DMS153 treated with DMSO at 0.1 percent for 48 hours (cell line): ENCODE data around the gene TNIP2.

Experiments used
- DNase-seq: peaks from one replicate; lab custom pipeline; 2025; ENCODE audit not compliant: unreplicated experiment; lab: John Stamatoyannopoulos, UW

TNIP2 gene, protein sequence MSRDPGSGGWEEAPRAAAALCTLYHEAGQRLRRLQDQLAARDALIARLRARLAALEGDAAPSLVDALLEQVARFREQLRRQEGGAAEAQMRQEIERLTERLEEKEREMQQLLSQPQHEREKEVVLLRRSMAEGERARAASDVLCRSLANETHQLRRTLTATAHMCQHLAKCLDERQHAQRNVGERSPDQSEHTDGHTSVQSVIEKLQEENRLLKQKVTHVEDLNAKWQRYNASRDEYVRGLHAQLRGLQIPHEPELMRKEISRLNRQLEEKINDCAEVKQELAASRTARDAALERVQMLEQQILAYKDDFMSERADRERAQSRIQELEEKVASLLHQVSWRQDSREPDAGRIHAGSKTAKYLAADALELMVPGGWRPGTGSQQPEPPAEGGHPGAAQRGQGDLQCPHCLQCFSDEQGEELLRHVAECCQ

DNA sequence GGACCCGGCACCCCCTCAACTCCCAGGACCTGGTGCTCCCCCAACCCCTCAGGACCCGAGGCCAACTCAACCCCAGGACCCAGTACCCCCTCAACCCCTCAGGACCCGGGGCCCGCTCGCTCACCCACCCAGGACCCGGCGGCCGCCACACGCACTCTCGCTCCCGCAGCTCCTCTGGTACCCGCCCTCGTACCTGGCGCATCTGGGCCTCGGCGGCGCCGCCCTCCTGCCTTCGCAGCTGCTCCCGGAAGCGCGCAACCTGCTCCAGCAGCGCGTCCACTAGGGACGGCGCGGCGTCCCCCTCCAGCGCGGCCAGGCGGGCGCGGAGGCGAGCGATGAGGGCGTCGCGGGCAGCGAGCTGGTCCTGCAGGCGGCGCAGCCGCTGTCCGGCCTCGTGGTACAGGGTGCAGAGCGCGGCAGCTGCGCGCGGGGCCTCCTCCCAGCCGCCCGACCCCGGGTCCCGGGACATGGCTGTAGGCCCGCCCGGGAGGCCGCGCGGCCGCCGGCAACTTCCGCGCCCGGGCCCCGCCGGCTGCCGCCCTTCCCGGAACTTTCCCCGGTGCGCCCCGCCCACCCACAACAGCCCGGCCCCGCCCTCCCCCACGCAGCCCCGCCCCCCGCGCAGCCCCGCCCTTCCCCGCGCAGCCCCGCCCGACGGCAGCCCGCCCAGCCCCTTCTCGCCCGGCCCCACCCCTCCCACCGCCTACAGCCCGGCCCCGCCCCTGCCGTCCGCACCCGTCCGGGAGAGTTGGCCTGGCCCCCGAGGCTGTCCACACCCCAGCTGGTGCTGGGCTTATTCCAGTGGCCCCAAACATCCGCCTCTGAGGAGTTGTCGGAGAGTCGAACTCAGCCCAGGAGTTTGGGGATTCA lies at the start of gene TNIP2:
TSS of gene TNIP2 (minus strand) at position 516 of the 870 bp plus-strand sequence. CDS start at position 469, 47 bp downstream.
- no peak for DNase-seq

- DNase-seq, result no peak
Measured at GRCh38 chr4:2804973-2805501, 48.9 kb upstream of the TNIP2 start.

- DNase-seq, result no peak
Measured at GRCh38 chr4:2804449-2804972, 48.4 kb upstream of the TNIP2 start.

DNA sequence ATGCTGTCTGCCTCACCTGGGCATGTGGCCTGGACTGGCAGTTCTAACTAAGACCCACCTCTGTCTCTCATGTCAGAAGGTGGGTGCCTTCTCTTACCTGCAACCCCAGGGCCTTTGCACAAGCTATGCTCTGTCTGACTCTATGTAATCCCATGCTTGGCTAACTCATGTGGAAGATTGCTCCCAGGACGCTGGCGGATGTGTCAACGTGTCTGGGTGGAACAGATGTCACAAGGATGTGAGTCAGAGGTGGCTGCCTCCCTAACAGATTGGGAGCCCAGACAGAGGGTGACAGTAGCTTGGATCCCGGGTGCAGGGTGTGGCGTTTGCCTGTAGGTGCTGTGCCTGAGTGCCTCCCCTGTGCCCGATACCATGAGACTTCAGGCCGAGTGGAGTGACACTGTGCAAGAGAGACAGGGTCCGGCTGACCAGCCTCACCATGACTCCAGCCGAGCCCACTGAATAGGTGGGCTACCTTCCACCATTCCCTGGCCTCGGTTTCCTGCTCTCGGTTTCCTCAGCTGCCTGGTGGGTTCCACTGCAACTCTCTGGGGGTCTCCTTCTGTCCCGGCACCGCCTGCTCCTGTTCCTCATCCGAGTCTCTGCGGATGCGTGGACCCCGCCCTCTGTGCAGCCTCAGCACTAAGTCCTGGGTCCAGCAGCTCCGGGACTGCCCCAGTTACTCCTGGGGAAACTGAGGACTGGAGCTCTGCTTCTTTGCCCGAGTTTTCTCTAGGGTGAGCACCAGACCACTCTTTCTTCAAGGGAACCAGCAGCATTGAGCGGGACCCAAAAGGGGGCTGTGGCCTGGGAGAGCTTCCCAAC lies 47.7 kb upstream of the TNIP2 start:
- no peak for DNase-seq

GRCh38 chr4:2802618-2803531 lies 46.7 kb upstream of the TNIP2 start:
- DNase-seq, result no peak

DNA sequence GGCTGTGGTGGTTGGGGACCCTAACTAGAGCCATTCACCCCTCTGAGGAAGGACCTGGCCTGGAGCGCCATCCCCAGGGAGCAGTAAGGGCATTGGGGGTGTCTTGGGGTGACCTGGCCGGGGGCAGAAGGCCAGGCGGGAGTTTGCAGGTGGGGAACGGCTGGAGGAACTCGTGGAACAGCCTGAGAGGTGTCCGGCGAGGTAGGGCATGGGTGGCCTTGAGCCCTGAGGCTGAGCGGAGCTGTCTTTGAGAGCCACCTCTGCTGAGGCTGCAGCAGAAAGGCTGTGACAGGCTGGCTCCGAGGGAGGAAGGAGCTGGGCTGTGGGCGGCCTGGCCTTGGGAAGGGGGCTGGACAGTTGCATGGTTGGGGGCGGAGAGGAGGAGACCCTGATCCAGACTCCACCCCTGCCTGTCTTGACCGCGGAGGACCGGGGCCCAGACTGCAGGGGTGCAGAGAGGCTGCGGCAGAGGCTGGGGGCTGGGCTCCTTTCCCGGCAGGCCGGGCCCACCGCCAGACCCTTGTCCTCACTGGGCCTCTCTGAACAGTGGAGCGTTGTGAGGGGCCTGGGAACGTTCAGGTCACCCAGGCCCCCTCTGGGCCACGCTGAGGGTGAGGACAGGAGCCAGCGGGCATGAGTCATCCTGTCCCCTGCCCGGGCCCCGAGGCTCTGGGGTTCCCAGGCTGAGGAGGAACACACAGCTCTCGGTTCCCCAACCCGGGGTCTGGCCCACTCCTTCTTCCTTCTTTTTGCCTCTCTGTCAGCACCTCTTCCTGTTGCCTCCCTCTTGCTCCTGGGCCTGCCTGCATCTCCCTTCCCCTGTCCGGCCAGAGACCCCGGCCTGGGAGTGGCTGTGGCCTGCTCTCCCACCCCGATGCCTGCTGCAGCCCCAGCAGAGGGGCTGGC lies 44.8 kb upstream of the TNIP2 start:
- no peak for DNase-seq

GRCh38 chr4:2799971-2800690 lies 44.0 kb upstream of the TNIP2 start:
- DNase-seq, result no peak

DNA sequence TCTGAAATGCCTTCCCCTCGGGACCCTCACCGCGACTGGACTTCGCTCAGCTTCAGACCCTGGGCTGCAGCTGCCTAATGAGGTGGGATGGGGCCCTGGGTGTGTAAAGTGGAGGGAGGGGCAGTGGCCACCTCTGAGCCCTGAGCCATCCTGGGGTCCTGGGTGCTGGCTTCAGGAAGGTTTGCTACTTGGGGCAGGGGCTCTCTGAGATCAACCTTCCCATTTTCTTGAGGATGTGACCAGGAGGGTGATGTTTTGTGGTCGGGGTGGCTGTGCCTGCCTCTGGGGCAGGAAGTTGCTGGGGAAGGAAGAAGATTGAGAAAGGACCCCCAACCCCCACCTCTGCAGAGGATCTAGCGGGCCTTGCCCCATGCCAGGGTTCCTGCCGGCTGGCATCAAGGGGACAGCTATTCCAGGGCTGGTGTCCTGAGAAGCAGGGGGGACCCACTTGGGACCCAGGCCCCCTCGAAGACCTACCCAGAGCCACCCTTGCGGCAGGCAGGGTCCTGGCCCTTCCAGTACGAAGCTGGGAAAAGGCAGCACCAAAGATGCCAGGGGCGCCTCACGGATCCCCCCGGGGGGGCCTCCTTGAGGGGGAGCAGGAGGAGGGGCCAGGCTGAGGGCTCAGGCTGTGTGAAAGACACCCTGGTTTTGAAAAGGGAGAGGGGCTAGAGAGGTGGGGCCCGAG lies 43.2 kb upstream of the TNIP2 start:
- no peak for DNase-seq

GRCh38 chr4:2798399-2799223 lies 42.5 kb upstream of the TNIP2 start:
- DNase-seq, result no peak

GRCh38 chr4:2797545-2798305 lies 41.6 kb upstream of the TNIP2 start:
- no peak for DNase-seq

- no peak for DNase-seq
Measured at GRCh38 chr4:2796849-2797544, 40.9 kb upstream of the TNIP2 start.

DNA sequence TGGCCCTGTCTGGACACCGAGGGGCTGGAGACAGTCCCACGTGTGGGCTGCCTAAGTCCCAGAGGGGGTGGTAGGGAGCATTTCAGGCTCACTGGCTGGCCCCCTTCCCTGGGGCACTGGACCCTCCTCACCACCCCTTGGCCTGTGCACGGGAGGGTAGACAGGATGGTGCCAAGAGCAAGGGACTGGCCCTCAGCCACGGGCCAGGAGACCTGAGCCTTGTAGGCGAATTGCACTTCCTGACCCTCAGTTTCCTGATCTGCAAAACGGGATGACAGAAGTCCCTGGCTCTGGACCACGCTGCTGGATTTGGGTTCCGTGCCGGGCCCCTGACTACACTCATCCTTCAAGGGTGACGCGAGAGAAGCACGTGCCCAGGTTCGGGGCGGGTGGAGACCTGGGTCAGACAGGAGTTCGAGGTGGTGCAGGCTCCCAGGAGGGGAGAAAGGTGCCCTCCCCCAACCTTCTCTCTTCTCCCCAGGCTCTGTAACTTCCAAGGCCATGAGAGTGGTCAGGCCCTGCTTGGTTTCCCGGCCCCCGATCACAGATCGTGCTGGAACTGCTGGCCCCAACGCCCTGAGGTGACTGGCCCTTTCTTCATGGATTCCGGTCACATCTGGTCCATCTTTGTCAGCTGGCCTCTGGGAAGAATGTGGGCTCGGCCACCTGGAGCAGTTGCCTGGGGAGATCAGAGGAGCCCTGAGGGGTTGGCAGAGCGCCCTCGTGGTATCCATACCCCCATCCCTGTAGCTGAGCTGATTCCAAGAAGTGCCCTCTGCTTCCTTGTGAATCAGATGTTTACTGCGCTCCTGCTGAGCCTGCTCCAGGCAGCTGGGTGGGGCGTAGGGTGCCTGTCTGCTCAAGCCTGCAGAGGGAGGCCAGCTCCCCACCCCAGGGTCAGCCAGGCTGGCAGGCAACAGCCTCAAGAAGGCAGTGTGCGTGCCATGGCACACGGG lies 40.0 kb upstream of the TNIP2 start:
- DNase-seq, result no peak

DNA sequence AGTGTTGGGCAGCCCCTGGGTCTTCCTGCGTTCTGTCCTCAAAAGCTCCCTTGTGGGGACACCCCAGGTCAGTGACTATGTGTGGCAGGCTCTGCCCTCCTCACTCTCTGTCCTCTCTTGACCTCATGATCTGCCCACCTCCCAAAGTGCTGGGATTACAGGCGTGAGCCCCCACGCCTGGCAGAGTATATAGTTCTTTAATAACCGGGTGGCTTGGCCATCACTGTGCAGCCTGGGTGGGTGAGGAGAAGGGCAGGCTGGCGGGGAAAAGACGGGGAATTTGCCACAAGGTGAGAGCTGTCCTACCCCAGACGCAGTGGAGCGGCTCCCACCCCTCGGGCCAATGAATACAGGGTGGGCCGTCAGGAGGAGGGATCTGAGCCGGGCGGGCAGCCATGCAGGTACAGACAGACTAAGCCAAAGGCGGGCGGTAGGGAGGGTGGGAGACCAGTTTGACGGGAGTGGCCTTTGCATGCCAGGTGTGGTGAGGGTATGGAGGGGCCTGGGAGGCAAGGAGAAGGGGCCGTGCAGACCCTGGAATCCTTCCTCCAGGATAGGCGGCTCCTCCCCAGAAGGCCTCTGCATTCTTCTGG lies 39.3 kb upstream of the TNIP2 start:
- DNase-seq, result no peak
